Measurements from ENCODE around the gene PRKCH.

The PRKCH gene

DNA sequence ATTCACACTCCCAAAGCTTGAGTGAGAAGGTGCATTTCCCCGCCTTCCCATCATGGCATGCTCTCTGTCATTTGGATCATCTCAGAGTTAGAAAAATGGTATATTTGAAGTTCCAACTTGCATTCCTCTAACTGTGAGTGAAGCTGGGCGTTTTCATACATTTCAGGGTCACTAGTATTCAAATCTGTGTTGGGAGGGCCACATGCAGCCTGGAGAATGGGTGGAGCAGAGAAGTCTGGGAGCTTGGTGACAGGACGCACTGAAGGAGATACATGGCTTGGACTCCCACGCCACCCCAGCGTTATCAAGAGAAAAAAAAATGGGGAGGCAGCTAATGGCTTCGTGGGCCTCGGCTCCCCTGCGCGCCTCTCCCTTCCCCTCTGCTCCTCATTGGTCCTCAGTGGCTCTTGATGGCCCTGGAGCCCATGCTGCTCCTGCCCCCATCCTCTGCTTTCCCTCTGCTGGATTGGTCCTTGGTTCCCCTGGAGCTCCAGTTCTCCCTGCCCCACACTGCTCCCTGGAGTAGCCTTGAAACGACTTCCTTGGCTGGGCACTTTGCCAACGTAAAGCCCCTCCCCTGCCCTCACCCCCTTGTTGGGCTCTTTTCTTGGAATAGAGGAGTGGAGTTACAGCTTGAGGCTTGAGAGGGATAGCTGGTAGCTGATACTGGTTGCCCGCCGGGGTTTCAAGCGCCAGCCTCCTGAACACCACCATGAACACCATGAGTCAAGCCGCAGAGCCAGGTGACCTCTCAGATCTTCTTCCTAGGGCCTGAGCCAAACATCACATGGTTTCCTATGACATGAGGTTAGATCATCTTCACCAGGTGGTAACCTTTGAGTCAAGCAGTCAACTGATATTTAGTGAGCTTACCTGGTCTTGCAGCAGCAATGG lies 139.6 kb downstream of the PRKCH start (continued):
- TF ChIP-seq, protein P1, sequence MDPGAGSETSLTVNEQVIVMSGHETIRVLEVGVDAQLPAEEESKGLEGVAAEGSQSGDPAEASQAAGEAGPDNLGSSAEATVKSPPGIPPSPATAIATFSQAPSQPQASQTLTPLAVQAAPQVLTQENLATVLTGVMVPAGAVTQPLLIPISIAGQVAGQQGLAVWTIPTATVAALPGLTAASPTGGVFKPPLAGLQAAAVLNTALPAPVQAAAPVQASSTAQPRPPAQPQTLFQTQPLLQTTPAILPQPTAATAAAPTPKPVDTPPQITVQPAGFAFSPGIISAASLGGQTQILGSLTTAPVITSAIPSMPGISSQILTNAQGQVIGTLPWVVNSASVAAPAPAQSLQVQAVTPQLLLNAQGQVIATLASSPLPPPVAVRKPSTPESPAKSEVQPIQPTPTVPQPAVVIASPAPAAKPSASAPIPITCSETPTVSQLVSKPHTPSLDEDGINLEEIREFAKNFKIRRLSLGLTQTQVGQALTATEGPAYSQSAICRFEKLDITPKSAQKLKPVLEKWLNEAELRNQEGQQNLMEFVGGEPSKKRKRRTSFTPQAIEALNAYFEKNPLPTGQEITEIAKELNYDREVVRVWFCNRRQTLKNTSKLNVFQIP (CRISPR knock-in tag; IDR thresholded peaks at IDR 0.05; ENCODE audit: borderline replicate concordance, low read depth) = no peak
- no peak for TF ChIP-seq TOX (CRISPR knock-in tag; IDR thresholded peaks at IDR 0.05; ENCODE audit: borderline replicate concordance)
- TF ChIP-seq TCF4 (CRISPR knock-in tag; IDR thresholded peaks at IDR 0.05; ENCODE audit: borderline replicate concordance) = no peak

DNA sequence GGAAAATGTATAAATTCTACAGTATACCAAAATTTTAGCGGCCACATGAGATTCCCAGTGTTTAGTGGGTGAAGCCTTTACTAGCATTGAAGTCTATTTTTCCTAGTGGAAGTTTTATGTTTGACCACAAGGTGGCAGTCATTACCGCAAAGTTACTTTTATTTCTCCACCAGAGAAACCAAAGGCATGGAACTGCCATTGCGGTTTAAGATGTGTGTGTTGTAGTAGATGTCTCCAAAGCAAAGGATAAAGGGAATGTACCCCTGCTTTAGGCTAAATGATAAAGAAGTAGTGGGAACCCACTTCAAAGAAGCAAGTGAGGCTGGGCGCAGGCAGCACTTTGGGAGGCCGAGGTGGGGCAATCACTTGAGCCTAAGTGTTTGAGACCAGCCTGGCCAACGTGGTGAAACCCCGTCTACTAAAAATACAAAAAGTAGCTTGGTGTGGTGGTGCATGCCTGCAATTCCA lies 140.5 kb downstream of the PRKCH start:
- no peak for TF ChIP-seq SNAI2 (CRISPR knock-in tag; IDR thresholded peaks at IDR 0.05)
- peak; percentile 45; the same call in 1 of the 2 replicates for TF ChIP-seq CSDC2 (CRISPR knock-in tag; IDR thresholded peaks at IDR 0.05)
- TF ChIP-seq, protein P2, sequence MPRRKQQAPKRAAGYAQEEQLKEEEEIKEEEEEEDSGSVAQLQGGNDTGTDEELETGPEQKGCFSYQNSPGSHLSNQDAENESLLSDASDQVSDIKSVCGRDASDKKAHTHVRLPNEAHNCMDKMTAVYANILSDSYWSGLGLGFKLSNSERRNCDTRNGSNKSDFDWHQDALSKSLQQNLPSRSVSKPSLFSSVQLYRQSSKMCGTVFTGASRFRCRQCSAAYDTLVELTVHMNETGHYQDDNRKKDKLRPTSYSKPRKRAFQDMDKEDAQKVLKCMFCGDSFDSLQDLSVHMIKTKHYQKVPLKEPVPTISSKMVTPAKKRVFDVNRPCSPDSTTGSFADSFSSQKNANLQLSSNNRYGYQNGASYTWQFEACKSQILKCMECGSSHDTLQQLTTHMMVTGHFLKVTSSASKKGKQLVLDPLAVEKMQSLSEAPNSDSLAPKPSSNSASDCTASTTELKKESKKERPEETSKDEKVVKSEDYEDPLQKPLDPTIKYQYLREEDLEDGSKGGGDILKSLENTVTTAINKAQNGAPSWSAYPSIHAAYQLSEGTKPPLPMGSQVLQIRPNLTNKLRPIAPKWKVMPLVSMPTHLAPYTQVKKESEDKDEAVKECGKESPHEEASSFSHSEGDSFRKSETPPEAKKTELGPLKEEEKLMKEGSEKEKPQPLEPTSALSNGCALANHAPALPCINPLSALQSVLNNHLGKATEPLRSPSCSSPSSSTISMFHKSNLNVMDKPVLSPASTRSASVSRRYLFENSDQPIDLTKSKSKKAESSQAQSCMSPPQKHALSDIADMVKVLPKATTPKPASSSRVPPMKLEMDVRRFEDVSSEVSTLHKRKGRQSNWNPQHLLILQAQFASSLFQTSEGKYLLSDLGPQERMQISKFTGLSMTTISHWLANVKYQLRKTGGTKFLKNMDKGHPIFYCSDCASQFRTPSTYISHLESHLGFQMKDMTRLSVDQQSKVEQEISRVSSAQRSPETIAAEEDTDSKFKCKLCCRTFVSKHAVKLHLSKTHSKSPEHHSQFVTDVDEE (CRISPR knock-in tag; IDR thresholded peaks at IDR 0.05) = peak; percentile 41; the same call in 1 of the 2 replicates
- TF ChIP-seq ZFP3 (CRISPR knock-in tag; IDR thresholded peaks at IDR 0.05) = 0 out of 2 replicates have a peak, but pooled peaks have one; percentile 14
- TF ChIP-seq ZNF565 (CRISPR knock-in tag; conservative IDR thresholded peaks at IDR 0.05; ENCODE audit: low read depth) = no peak
- peak; percentile 83 for ATAC-seq

DNA sequence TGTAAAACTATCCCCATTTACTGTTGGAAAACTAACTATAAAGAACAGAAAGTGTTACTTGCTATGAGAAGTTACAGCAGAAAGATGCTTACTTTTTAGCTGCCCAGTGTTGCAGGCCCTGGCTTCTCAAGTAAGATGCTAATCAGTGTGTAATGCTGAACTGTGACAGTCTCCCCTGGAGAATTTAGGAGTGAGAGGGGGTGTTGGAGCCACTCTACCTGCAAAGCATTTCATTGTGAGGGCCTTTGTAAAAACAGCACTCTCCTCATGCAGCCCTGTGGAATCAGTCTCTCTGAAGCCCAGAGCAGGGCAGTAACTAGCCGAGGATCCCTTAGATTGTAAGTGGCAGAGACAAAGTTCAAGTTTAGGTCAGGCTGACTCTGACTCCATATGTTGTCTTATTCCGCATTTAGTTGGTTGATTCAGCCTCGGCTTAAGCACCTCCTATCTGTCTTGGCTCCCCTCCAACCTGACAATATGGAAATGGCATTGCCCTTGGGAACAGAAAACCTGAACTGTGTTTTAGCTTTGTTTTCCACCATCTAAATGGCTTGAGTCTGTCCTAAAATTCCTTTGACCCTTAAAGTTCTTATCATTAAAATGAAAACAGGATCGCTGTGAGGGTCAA lies 141.3 kb downstream of the PRKCH start:
- ATAC-seq = peak; percentile 93
- TF ChIP-seq, protein P3, sequence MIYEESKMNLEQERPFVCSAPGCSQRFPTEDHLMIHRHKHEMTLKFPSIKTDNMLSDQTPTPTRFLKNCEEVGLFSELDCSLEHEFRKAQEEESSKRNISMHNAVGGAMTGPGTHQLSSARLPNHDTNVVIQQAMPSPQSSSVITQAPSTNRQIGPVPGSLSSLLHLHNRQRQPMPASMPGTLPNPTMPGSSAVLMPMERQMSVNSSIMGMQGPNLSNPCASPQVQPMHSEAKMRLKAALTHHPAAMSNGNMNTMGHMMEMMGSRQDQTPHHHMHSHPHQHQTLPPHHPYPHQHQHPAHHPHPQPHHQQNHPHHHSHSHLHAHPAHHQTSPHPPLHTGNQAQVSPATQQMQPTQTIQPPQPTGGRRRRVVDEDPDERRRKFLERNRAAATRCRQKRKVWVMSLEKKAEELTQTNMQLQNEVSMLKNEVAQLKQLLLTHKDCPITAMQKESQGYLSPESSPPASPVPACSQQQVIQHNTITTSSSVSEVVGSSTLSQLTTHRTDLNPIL (CRISPR knock-in tag; IDR thresholded peaks at IDR 0.05; ENCODE audit: low read depth) = no peak
- TF ChIP-seq ARNTL (CRISPR knock-in tag; IDR thresholded peaks at IDR 0.05; ENCODE audit: borderline replicate concordance, low read depth) (no peak), CSDC2 (CRISPR knock-in tag; IDR thresholded peaks at IDR 0.05) (peak; percentile 74; the same call in 1 of the 2 replicates), TOX (CRISPR knock-in tag; IDR thresholded peaks at IDR 0.05; ENCODE audit: borderline replicate concordance) (no peak), ZFP30 (CRISPR knock-in tag; IDR thresholded peaks at IDR 0.05) (no peak), ZNF8 (CRISPR knock-in tag; IDR thresholded peaks at IDR 0.05) (no peak), ZC3H10 (CRISPR knock-in tag; IDR thresholded peaks at IDR 0.05) (no peak), ESRRG (CRISPR knock-in tag; IDR thresholded peaks at IDR 0.05) (no peak), TCF4 (CRISPR knock-in tag; IDR thresholded peaks at IDR 0.05; ENCODE audit: borderline replicate concordance) (peak; percentile 69; the same call in 1 of the 2 replicates), RARB (CRISPR knock-in tag; IDR thresholded peaks at IDR 0.05) (no peak), GLIS3 (CRISPR knock-in tag; IDR thresholded peaks at IDR 0.05) (no peak), PPARA (CRISPR knock-in tag; IDR thresholded peaks at IDR 0.05; ENCODE audit: borderline replicate concordance) (no peak), SNAI2 (CRISPR knock-in tag; IDR thresholded peaks at IDR 0.05) (peak; percentile 79), ZFP3 (CRISPR knock-in tag; IDR thresholded peaks at IDR 0.05) (peak; percentile 55; the same call in 1 of the 2 replicates), BACH2 (CRISPR knock-in tag; IDR thresholded peaks at IDR 0.05; ENCODE audit: borderline replicate concordance) (no peak), ZNF70 (CRISPR knock-in tag; IDR thresholded peaks at IDR 0.05) (no peak)
- TF ChIP-seq, protein P4, sequence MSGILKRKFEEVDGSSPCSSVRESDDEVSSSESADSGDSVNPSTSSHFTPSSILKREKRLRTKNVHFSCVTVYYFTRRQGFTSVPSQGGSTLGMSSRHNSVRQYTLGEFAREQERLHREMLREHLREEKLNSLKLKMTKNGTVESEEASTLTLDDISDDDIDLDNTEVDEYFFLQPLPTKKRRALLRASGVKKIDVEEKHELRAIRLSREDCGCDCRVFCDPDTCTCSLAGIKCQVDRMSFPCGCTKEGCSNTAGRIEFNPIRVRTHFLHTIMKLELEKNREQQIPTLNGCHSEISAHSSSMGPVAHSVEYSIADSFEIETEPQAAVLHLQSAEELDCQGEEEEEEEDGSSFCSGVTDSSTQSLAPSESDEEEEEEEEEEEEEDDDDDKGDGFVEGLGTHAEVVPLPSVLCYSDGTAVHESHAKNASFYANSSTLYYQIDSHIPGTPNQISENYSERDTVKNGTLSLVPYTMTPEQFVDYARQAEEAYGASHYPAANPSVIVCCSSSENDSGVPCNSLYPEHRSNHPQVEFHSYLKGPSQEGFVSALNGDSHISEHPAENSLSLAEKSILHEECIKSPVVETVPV (CRISPR knock-in tag; IDR thresholded peaks at IDR 0.05) = no peak
- TF ChIP-seq, protein P2 (CRISPR knock-in tag; IDR thresholded peaks at IDR 0.05) = peak; percentile 22; the same call in 1 of the 2 replicates
- TF ChIP-seq, protein P5, sequence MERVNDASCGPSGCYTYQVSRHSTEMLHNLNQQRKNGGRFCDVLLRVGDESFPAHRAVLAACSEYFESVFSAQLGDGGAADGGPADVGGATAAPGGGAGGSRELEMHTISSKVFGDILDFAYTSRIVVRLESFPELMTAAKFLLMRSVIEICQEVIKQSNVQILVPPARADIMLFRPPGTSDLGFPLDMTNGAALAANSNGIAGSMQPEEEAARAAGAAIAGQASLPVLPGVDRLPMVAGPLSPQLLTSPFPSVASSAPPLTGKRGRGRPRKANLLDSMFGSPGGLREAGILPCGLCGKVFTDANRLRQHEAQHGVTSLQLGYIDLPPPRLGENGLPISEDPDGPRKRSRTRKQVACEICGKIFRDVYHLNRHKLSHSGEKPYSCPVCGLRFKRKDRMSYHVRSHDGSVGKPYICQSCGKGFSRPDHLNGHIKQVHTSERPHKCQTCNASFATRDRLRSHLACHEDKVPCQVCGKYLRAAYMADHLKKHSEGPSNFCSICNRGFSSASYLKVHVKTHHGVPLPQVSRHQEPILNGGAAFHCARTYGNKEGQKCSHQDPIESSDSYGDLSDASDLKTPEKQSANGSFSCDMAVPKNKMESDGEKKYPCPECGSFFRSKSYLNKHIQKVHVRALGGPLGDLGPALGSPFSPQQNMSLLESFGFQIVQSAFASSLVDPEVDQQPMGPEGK (CRISPR knock-in tag; IDR thresholded peaks at IDR 0.05; ENCODE audit: borderline replicate concordance) = no peak
- TF ChIP-seq, protein P1 (CRISPR knock-in tag; IDR thresholded peaks at IDR 0.05; ENCODE audit: borderline replicate concordance, low read depth) = no peak

Measured in SK-N-SH treated with all-trans-retinoic acid at 6 μM for 48 hours (cell line).